Vagina (tissue), 2 donors: ENCODE measurements around the gene PAX6.

Source experiments
- POLR2A ChIP-seq, 2 donors: fragments of 450-650 bp; IDR thresholded peaks; one replicate each; pipeline ENCODE4 v1.6.1; 2017; ENCODE audit warnings: antibody characterized with exemption in 2 of 2, mild to moderate bottlenecking in 2 of 2, moderate library complexity in 2 of 2
- POLR2AphosphoS5 ChIP-seq, 2 donors: sonication (generic); formaldehyde crosslinking; IDR thresholded peaks; one replicate each; pipeline ENCODE4 v1.9.0; 2017; ENCODE audit warnings: antibody characterized with exemption in 2 of 2, mild to moderate bottlenecking in 2 of 2, low read depth in 1 of 2; ENCODE audit not compliant: insufficient read depth in 1 of 2
- TF ChIP-seq, protein P1 (sequence below), 3 experiments: fragments of 450-650 bp in 2 of 3; fragments of 200-600 bp in 1 of 3; sonication (generic) in 1 of 3; IDR thresholded peaks; one replicate each; pipeline ENCODE4 v1.5.1; 2017 to 2019; ENCODE audit warnings: antibody characterized with exemption in 3 of 3, mild to moderate bottlenecking in 2 of 3, moderate library complexity in 2 of 3

DNA sequence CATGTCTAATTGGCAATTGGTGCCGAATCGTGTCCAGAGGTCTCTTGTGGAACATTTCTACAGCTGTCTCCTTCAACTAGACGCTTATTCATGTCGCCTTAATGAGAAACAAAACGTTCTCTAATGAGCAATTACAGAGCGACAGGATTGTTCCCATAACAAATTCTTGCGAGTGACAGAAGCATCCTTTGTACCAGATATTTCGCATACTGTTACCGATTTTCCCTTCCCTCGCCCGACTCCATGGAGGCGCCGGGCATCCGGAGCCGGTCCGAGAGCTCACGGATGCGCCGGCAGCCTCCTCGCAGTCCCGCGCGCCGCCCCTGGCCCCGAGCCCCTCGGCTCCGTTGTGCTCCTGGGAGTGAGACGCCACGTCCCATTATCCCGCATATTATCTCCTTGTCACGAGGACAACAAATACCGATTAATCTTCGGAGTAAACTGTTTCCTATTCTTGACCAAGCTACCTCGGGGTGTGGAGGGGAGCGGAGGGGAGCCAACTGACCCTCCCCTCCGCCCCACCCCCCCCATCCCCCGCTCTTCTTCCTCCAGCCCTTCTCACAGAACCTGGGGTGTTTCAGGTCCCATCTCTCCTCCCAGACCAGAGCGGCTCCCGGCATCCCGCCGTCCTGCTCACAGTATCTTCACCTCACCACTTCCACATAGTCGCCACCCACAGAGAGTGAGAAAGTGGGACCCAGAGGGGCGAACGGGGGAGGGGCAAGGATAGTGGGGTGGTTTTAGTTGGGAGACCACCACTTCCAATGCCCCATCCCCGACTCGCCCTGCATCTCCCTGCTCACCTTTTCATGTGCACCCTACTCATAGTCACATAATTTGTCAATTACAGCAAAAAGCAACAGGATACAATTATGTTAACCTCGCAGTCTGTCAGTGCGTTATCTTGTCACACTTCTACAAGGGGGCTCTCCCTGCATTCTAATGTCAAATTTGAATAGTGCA lies 11.4 kb downstream of the PAX6 start:
- TF ChIP-seq, protein P1, sequence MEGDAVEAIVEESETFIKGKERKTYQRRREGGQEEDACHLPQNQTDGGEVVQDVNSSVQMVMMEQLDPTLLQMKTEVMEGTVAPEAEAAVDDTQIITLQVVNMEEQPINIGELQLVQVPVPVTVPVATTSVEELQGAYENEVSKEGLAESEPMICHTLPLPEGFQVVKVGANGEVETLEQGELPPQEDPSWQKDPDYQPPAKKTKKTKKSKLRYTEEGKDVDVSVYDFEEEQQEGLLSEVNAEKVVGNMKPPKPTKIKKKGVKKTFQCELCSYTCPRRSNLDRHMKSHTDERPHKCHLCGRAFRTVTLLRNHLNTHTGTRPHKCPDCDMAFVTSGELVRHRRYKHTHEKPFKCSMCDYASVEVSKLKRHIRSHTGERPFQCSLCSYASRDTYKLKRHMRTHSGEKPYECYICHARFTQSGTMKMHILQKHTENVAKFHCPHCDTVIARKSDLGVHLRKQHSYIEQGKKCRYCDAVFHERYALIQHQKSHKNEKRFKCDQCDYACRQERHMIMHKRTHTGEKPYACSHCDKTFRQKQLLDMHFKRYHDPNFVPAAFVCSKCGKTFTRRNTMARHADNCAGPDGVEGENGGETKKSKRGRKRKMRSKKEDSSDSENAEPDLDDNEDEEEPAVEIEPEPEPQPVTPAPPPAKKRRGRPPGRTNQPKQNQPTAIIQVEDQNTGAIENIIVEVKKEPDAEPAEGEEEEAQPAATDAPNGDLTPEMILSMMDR (IDR thresholded peaks at IDR 0.05): no peak
- TF ChIP-seq POLR2A (IDR thresholded peaks at IDR 0.05): no peak
- no peak for TF ChIP-seq POLR2AphosphoS5 (IDR thresholded peaks at IDR 0.05; ENCODE audit: insufficient read depth in 1 of 2, low read depth in 1 of 2)
